Nephron progenitor cell (in vitro differentiated cells): Measurements from ENCODE around the gene ABCB8.

Experiments
- DNase-seq: peaks from one replicate; pipeline ENCODE4 v3.0.0; 2021
- H3K27ac Mint-ChIP-seq: 2 replicates; pipeline ENCODE4 v1.8.0; 2021; ENCODE audit warnings: mild to moderate bottlenecking, moderate library complexity, mixed read lengths
- H3K27me3 Mint-ChIP-seq: 2 replicates; pipeline ENCODE4 v1.8.0; 2021; ENCODE audit warnings: mild to moderate bottlenecking, low read depth, mixed read lengths; ENCODE audit not compliant: poor library complexity
- H3K36me3 Mint-ChIP-seq: 2 replicates; pipeline ENCODE4 v1.8.0; 2021; ENCODE audit warnings: low read depth, mixed read lengths
- H3K4me1 Mint-ChIP-seq: 2 replicates; pipeline ENCODE4 v1.8.0; 2021; ENCODE audit warnings: mixed read lengths
- H3K4me3 Mint-ChIP-seq: 2 replicates; pipeline ENCODE4 v1.8.0; 2021; ENCODE audit warnings: mild to moderate bottlenecking, moderate library complexity, mixed read lengths
- H3K9me3 Mint-ChIP-seq: 2 replicates; pipeline ENCODE4 v1.8.0; 2021; ENCODE audit warnings: mild to moderate bottlenecking, moderate library complexity, mixed read lengths
- TF ChIP-seq, protein P1 (sequence below): fragments of 200-600 bp; sonication (generic); IDR thresholded peaks from 2 replicates; pipeline ENCODE4 v1.5.0; 2021; ENCODE audit warnings: antibody characterized with exemption

ABCB8 gene

DNA sequence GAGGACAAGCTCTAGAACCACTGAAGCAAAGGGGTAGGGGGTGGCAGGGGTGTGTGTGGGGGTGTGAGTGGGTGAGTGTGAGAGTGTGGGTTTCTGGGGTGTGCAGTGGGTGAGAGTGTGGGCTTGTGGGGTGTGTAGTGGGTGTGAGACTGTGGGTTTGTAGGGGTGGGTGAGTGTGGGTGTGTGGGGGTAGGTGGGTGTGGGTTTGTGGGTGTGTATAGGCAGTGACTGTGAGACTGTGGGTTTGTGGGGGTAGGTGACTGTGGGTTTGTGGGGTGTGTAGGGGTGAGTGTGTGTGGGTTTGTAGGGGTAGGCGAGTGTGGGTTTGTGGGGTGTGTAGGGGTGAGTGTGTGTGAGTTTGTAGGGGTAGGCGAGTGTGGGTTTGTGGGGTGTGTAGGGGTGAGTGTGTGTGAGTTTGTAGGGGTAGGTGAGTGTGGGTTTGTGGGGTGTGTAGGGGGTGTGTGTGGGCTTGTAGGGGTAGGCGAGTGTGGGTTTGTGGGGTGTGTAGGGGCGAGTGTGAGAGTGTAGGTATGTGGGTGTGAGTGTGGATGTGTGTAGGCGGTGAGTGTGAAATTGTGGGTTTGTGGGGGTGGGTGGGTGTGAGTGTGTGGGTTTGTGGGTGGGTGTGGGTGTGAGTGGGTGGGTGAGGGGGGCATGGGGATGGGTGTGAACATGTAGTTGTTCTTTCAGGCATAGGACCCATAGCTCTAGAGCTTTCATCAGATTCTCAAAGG lies 28.6 kb upstream of the ABCB8 start:
- Mint-ChIP-seq H3K27me3 (no peaks in the 10 kb centered on the region), H3K36me3 (no peaks in the 10 kb centered on the region), H3K27ac (no peak overlapping the region), H3K4me3 (no peak overlapping the region), H3K9me3 (no peaks in the 10 kb centered on the region), H3K4me1 (peaks cover 28% of the 10 kb centered on the region)
- DNase-seq: no peak
- TF ChIP-seq, protein P1, sequence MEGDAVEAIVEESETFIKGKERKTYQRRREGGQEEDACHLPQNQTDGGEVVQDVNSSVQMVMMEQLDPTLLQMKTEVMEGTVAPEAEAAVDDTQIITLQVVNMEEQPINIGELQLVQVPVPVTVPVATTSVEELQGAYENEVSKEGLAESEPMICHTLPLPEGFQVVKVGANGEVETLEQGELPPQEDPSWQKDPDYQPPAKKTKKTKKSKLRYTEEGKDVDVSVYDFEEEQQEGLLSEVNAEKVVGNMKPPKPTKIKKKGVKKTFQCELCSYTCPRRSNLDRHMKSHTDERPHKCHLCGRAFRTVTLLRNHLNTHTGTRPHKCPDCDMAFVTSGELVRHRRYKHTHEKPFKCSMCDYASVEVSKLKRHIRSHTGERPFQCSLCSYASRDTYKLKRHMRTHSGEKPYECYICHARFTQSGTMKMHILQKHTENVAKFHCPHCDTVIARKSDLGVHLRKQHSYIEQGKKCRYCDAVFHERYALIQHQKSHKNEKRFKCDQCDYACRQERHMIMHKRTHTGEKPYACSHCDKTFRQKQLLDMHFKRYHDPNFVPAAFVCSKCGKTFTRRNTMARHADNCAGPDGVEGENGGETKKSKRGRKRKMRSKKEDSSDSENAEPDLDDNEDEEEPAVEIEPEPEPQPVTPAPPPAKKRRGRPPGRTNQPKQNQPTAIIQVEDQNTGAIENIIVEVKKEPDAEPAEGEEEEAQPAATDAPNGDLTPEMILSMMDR: no peak

DNA sequence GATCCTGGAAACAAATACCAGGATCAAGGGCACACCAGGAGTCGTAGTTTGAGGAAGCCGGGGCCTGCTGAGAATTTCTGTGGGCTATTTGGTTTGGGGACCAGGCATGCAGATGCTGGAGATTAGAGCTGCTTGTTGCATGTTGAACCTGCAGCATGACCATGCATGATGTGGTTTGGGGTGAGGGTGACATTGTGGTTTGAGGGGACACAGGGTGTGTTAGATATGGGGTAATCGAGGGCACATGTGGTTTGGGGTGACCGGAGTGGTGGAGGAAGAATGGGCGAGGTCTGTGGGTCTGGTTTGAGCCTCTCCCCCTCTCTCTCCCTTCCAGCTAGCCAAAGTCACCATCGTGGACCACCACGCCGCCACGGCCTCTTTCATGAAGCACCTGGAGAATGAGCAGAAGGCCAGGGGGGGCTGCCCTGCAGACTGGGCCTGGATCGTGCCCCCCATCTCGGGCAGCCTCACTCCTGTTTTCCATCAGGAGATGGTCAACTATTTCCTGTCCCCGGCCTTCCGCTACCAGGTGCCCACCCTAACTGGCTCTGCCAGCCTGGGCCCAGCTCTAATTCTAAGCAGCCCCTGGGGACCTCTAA lies 27.3 kb upstream of the ABCB8 start:
- no peak overlapping the region for H3K27ac Mint-ChIP-seq
- DNase-seq: no peak
- no peaks in the 10 kb centered on the region for H3K9me3 Mint-ChIP-seq
- peaks cover 9% of the 10 kb centered on the region for H3K27me3 Mint-ChIP-seq
- TF ChIP-seq, protein P1: no peak
- H3K4me3 Mint-ChIP-seq: no peak overlapping the region
- peaks cover 31% of the 10 kb centered on the region for H3K4me1 Mint-ChIP-seq
- no peaks in the 10 kb centered on the region for H3K36me3 Mint-ChIP-seq

DNA sequence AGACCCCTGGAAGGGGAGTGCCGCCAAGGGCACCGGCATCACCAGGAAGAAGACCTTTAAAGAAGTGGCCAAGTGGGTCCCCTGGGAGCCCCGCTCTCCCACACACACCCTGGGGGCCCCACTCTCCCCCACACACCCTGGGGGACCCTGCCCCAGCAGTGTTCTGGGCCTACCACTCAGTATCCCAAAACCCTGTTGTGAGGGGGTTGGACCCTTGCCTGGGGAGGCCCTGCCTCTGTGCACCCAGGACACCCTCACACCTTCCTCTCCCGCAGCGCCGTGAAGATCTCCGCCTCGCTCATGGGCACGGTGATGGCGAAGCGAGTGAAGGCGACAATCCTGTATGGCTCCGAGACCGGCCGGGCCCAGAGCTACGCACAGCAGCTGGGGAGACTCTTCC lies 26.7 kb upstream of the ABCB8 start:
- H3K27me3 Mint-ChIP-seq: peaks cover 9% of the 10 kb centered on the region
- no peaks in the 10 kb centered on the region for H3K9me3 Mint-ChIP-seq
- no peak overlapping the region for H3K4me3 Mint-ChIP-seq
- no peak for DNase-seq
- no peak overlapping the region for H3K27ac Mint-ChIP-seq
- peaks cover 31% of the 10 kb centered on the region for H3K4me1 Mint-ChIP-seq
- TF ChIP-seq, protein P1: no peak
- H3K36me3 Mint-ChIP-seq: no peaks in the 10 kb centered on the region

DNA sequence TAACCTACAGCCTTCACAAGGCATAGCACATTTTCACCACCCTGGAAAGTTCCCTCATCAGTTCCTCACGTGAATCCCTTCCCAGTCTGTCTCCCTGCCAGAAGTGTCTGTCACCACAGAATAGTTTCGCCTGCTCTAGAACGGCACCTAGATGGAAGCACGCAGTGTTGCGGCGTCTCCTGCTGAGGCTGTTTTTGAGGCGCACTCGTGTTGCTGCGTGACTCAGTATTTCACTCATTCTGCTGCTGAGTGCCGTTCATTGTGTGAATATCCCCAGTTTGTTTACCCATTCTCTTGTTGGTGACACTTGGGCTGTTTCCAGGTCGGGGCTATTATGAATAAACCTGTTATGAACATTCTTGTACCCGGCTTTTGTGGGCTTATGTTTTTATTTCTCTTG lies 24.7 kb upstream of the ABCB8 start:
- Mint-ChIP-seq H3K9me3 (no peaks in the 10 kb centered on the region), H3K4me3 (no peak overlapping the region), H3K36me3 (no peaks in the 10 kb centered on the region), H3K4me1 (peaks cover 30% of the 10 kb centered on the region), H3K27me3 (peaks cover 9% of the 10 kb centered on the region), H3K27ac (peak overlapping the region; percentile 33)
- DNase-seq: no peak
- TF ChIP-seq, protein P1: no peak

DNA sequence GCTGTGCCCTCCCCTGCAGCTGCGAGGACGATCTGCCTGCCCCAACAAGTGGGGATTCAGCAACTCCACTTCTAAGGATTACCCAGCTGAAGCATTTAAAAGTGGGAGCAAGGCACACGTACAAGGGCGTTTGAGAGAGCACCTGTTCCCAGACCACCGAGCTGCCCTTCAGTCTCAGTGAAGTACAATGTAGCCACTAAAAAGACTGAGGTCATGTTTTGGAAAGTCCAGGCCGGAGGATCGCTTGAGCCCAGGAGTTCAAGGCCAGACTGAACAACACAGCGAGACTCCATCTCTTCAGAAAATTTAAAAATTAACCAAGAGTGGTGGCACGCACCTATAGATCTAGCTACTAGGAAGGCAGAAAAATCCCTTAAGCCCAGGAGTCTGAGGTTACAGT lies 22.7 kb upstream of the ABCB8 start:
- DNase-seq: no peak
- Mint-ChIP-seq H3K36me3 (no peaks in the 10 kb centered on the region), H3K4me3 (no peak overlapping the region), H3K4me1 (peaks cover 37% of the 10 kb centered on the region), H3K27ac (no peak overlapping the region), H3K27me3 (peaks cover 9% of the 10 kb centered on the region), H3K9me3 (no peaks in the 10 kb centered on the region)
- TF ChIP-seq, protein P1: no peak
